GM23338 (cell line): Measurements from ENCODE around the gene MSRB1.

Experiments
- CREB1 ChIP-seq: fragments of 250-450 bp; sonication (Bioruptor Pico); IDR thresholded peaks from 2 replicates; pipeline ENCODE4 v1.5.0; 2020; ENCODE audit warnings: low read depth, mild to moderate bottlenecking, moderate library complexity
- EZH2 ChIP-seq: fragments of 200-600 bp; sonication (generic); IDR thresholded peaks from one replicate; pipeline ENCODE4 v1.8.0; 2017; ENCODE audit warnings: antibody characterized with exemption, mild to moderate bottlenecking, low read depth; ENCODE audit not compliant: unreplicated experiment
- EZH2phosphoT487 ChIP-seq: fragments of 200-600 bp; sonication (generic); IDR thresholded peaks from one replicate; pipeline ENCODE4 v1.8.1; 2018; ENCODE audit warnings: antibody characterized with exemption; ENCODE audit not compliant: unreplicated experiment
- JUNB ChIP-seq: IDR thresholded peaks from one replicate; pipeline ENCODE4 v1.6.1; 2016; ENCODE audit warnings: antibody characterized with exemption; ENCODE audit not compliant: unreplicated experiment
- NANOG ChIP-seq: IDR thresholded peaks from 2 replicates; pipeline ENCODE4 v1.6.1; 2016; ENCODE audit warnings: antibody characterized with exemption, borderline replicate concordance
- POLR2AphosphoS5 ChIP-seq: IDR thresholded peaks from 2 replicates; pipeline ENCODE4 v1.6.1; 2016; ENCODE audit warnings: antibody characterized with exemption, low read depth
- STAT1 ChIP-seq: IDR thresholded peaks from one replicate; pipeline ENCODE4 v1.6.1; 2016; ENCODE audit warnings: antibody characterized with exemption; ENCODE audit not compliant: unreplicated experiment
- ZNF114 ChIP-seq: fragments of 250-450 bp; sonication (Bioruptor Pico); IDR thresholded peaks from 2 replicates; pipeline ENCODE4 v1.5.0; 2020; ENCODE audit warnings: mild to moderate bottlenecking, moderate library complexity
- ZNF331 ChIP-seq: fragments of 250-450 bp; sonication (Bioruptor Pico); IDR thresholded peaks from 2 replicates; pipeline ENCODE4 v1.5.0; 2020; ENCODE audit warnings: low read depth, mild to moderate bottlenecking, moderate library complexity
- TF ChIP-seq, protein P1 (sequence below), 2 experiments: fragments of 200-600 bp in 1 of 2; sonication (generic) in 1 of 2; conservative IDR thresholded peaks; 2 replicates each; pipeline versions ENCODE4 v1.5.1 to v1.6.1; 2016 to 2017; ENCODE audit warnings: antibody characterized with exemption in 2 of 2, low read depth in 2 of 2, mild to moderate bottlenecking in 2 of 2, moderate library complexity in 1 of 2
- TF ChIP-seq, protein P2 (sequence below): IDR thresholded peaks from one replicate; pipeline ENCODE4 v1.6.1; 2018; ENCODE audit warnings: antibody characterized with exemption; ENCODE audit not compliant: unreplicated experiment
- TF ChIP-seq, protein P3 (sequence below): fragments of 250-450 bp; sonication (Bioruptor Pico); IDR thresholded peaks from 2 replicates; pipeline ENCODE4 v1.5.0; 2020; ENCODE audit warnings: mild to moderate bottlenecking, moderate library complexity

DNA sequence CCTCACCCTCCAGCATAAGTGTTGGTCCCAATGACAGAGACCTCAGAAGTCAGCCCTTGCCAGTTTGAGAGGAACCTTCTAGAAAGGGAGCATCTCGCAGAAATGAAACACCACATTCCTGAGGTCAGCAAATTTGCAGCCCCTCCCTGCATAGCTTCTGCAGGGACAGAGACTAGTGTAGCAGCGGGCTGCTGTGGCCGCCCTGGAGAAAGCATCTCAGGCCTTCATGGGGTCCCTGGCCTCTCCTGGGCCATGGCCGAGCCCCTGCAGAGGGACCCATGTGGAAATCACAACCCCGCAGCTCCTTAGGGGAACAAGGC lies 36.2 kb downstream of the MSRB1 start:
- TF ChIP-seq, protein P1, sequence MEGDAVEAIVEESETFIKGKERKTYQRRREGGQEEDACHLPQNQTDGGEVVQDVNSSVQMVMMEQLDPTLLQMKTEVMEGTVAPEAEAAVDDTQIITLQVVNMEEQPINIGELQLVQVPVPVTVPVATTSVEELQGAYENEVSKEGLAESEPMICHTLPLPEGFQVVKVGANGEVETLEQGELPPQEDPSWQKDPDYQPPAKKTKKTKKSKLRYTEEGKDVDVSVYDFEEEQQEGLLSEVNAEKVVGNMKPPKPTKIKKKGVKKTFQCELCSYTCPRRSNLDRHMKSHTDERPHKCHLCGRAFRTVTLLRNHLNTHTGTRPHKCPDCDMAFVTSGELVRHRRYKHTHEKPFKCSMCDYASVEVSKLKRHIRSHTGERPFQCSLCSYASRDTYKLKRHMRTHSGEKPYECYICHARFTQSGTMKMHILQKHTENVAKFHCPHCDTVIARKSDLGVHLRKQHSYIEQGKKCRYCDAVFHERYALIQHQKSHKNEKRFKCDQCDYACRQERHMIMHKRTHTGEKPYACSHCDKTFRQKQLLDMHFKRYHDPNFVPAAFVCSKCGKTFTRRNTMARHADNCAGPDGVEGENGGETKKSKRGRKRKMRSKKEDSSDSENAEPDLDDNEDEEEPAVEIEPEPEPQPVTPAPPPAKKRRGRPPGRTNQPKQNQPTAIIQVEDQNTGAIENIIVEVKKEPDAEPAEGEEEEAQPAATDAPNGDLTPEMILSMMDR (conservative IDR thresholded peaks at IDR 0.05; ENCODE audit: low read depth in 2 of 2), result no peak
- TF ChIP-seq POLR2AphosphoS5 (no peak), ZNF114 (CRISPR knock-in tag) (no peak), EZH2phosphoT487 (no peak), EZH2 (no peak), JUNB (no peak), CREB1 (CRISPR knock-in tag) (no peak), STAT1 (no peak), NANOG (no peak), ZNF331 (CRISPR knock-in tag) (no peak)
- TF ChIP-seq, protein P2, sequence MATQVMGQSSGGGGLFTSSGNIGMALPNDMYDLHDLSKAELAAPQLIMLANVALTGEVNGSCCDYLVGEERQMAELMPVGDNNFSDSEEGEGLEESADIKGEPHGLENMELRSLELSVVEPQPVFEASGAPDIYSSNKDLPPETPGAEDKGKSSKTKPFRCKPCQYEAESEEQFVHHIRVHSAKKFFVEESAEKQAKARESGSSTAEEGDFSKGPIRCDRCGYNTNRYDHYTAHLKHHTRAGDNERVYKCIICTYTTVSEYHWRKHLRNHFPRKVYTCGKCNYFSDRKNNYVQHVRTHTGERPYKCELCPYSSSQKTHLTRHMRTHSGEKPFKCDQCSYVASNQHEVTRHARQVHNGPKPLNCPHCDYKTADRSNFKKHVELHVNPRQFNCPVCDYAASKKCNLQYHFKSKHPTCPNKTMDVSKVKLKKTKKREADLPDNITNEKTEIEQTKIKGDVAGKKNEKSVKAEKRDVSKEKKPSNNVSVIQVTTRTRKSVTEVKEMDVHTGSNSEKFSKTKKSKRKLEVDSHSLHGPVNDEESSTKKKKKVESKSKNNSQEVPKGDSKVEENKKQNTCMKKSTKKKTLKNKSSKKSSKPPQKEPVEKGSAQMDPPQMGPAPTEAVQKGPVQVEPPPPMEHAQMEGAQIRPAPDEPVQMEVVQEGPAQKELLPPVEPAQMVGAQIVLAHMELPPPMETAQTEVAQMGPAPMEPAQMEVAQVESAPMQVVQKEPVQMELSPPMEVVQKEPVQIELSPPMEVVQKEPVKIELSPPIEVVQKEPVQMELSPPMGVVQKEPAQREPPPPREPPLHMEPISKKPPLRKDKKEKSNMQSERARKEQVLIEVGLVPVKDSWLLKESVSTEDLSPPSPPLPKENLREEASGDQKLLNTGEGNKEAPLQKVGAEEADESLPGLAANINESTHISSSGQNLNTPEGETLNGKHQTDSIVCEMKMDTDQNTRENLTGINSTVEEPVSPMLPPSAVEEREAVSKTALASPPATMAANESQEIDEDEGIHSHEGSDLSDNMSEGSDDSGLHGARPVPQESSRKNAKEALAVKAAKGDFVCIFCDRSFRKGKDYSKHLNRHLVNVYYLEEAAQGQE, result no peak
- TF ChIP-seq, protein P3, sequence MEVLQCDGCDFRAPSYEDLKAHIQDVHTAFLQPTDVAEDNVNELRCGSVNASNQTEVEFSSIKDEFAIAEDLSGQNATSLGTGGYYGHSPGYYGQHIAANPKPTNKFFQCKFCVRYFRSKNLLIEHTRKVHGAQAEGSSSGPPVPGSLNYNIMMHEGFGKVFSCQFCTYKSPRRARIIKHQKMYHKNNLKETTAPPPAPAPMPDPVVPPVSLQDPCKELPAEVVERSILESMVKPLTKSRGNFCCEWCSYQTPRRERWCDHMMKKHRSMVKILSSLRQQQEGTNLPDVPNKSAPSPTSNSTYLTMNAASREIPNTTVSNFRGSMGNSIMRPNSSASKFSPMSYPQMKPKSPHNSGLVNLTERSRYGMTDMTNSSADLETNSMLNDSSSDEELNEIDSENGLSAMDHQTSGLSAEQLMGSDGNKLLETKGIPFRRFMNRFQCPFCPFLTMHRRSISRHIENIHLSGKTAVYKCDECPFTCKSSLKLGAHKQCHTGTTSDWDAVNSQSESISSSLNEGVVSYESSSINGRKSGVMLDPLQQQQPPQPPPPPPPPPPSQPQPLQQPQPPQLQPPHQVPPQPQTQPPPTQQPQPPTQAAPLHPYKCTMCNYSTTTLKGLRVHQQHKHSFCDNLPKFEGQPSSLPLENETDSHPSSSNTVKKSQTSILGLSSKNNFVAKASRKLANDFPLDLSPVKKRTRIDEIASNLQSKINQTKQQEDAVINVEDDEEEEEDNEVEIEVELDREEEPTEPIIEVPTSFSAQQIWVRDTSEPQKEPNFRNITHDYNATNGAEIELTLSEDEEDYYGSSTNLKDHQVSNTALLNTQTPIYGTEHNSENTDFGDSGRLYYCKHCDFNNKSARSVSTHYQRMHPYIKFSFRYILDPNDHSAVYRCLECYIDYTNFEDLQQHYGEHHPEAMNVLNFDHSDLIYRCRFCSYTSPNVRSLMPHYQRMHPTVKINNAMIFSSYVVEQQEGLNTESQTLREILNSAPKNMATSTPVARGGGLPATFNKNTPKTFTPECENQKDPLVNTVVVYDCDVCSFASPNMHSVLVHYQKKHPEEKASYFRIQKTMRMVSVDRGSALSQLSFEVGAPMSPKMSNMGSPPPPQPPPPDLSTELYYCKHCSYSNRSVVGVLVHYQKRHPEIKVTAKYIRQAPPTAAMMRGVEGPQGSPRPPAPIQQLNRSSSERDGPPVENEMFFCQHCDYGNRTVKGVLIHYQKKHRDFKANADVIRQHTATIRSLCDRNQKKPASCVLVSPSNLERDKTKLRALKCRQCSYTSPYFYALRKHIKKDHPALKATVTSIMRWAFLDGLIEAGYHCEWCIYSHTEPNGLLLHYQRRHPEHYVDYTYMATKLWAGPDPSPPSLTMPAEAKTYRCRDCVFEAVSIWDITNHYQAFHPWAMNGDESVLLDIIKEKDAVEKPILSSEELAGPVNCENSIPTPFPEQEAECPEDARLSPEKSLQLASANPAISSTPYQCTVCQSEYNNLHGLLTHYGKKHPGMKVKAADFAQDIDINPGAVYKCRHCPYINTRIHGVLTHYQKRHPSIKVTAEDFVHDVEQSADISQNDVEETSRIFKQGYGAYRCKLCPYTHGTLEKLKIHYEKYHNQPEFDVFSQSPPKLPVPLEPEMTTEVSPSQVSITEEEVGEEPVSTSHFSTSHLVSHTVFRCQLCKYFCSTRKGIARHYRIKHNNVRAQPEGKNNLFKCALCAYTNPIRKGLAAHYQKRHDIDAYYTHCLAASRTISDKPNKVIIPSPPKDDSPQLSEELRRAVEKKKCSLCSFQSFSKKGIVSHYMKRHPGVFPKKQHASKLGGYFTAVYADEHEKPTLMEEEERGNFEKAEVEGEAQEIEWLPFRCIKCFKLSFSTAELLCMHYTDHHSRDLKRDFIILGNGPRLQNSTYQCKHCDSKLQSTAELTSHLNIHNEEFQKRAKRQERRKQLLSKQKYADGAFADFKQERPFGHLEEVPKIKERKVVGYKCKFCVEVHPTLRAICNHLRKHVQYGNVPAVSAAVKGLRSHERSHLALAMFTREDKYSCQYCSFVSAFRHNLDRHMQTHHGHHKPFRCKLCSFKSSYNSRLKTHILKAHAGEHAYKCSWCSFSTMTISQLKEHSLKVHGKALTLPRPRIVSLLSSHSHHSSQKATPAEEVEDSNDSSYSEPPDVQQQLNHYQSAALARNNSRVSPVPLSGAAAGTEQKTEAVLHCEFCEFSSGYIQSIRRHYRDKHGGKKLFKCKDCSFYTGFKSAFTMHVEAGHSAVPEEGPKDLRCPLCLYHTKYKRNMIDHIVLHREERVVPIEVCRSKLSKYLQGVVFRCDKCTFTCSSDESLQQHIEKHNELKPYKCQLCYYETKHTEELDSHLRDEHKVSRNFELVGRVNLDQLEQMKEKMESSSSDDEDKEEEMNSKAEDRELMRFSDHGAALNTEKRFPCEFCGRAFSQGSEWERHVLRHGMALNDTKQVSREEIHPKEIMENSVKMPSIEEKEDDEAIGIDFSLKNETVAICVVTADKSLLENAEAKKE (CRISPR knock-in tag), result no peak
